GM21447 (cell line): ENCODE data around the gene GIT2.
A peak's percentile ranks its signal among the peaks of the same experiment; 100 is the strongest.
"Not testable (repeated sequence)": the region's sequence is repeated elsewhere in the genome, so short reads cannot be mapped to it uniquely, and the experiment has no call there.

Experiments
- ATAC-seq: cut with Tn5 transposase; IDR thresholded peaks from one replicate; pipeline ENCODE4 v1.9.1; 2021; ENCODE audit not compliant: unreplicated experiment

The GIT2 gene

DNA sequence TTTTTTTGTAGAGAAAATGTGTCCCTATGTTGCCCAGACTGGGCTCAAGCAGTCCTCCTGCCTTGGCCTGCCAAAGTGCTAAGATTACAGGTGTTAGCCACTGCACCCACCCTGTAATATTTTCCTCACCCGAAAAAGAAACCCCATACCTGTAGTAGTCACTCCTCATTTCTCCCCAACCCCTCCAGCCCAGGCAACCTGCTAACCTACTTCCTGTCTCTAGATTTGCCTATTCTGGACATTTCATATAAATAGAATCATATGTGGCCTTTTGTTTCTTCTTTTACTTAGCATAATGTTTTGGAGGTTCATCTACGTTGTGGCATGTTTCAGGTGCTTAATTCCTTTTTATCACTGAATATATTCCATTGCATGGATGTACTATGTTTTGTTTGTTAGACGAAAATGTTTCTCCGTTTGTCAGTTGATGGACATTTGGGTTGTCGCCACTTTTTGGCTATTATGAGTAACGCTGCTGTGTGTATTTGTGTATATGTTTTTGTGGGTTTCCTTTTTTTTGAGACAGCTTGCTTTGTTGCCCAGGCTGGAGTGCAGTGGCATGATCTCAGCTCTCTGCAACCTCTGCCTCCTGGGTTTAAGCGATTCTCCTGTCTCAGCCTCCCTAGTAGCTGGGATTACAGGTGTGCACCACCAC is 9.3 kb upstream of the GIT2 start:
- ATAC-seq: peak; percentile 70

DNA sequence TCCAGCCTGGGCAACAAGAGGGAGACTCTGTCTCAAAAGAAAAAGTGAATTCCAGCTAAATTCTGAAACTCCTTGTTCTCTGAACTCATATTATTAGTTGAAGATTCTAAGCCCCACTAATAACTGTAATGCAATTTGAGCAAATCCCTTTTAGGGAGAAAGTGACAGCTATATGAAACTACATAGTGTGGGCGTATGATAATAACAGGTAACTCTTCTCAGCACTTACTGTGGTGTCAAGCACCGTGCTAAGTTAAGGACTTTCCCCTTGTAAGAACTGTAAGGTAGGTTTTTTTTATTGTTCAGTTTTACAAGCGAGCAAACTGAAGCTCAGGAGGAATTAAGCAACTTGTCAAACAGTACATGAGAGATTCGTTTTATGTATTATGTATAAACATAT is 8.4 kb upstream of the GIT2 start:
- peak; percentile 50 for ATAC-seq

DNA sequence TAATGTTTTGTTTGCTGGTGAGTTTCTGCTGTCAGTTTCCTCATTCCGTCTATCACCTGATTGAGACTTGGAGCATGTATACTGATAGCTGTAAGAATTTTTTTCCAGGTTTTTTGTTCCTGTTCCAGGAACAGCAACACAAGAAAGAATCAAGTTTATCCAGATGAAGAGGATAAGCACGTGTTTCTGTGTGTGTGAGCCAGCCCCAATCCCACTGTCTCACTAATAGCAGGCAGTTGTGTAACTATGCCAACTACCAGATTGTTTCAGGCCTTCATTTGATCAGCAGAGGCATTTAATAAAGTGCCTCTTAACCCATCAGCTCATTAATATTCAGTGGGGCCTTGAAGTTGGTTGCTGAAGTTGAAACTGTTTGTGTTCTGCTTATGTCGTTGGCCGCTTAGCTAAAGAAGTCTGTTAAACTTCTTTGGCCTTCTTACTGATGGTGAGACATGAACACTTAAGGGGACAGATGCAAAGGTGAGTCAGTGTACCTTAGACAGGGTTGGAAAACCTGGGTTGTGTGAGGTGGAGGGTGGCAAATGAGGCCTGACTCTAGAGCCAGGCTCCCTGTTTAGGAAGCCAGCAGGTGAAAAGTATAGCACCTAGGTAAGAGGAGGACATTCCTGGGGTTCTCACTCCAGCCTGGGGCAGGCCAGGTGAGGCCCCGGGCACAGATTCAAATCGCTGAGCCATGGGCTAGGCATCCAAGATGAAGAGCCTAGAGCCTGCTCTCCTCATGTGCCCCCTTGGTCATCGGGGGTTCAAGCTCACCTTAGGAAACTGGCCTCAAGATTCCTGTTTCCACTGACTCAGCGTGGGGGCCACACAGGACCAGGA is 6.7 kb upstream of the GIT2 start:
- no peak for ATAC-seq

DNA sequence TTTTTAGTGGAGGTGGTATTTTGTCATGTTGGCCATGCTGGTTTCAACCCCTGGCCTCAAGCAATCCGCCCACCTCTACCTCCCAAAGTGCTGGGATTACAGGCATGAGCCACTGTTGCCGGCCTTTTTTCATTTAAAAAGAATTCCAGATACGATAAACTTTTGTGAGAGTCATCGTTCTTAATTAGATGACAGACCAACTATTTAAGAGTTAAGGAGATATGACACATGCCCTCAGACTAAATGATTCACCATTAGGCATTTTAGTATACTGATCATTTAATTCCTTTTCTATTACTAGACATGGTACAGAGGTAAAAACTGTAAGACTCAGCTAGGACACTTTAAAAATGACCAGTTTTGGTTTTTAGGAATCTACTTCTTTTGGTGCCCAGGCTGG is 5.4 kb upstream of the GIT2 start:
- ATAC-seq: no peak

DNA sequence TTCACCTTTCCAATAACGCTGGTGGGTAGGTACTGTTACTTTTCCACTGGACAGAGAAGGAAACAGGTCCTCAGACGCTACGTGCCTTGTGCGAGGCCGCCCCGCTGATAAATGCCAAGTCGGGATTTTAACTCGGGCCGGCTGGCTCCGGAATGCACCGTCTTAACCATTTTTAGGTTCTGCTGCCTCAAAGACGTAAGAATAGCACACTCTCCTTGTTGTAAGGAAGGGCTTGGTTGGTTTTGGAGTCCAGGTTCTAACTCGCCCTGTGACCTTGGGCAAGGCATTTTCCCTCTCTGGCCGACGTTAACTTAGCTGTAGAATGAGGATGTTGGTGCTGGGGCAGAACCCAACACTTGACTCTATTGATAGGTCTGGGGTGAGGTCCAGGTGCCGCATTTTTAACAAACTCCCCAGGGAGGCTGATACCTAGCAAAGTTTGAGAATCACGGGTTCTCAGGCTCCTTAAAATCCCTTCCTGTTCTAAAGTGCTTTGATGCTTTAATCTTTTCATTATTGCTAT is 3.9 kb upstream of the GIT2 start:
- no peak for ATAC-seq

DNA sequence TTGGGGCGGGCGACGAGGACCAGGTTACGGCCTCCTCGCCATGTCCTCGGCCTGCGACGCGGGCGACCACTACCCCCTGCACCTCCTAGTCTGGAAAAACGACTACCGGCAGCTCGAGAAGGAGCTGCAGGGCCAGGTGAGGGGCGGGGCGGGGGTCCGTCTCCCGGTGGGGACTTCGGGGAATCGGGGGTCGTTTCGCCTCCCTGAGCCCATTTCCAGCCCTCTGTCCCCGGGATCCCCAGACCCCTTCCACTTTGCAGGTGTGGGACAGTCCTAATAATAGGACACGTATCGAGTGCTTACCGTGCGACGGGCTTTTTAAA is 3.4 kb upstream of the GIT2 start:
- no peak for ATAC-seq

DNA sequence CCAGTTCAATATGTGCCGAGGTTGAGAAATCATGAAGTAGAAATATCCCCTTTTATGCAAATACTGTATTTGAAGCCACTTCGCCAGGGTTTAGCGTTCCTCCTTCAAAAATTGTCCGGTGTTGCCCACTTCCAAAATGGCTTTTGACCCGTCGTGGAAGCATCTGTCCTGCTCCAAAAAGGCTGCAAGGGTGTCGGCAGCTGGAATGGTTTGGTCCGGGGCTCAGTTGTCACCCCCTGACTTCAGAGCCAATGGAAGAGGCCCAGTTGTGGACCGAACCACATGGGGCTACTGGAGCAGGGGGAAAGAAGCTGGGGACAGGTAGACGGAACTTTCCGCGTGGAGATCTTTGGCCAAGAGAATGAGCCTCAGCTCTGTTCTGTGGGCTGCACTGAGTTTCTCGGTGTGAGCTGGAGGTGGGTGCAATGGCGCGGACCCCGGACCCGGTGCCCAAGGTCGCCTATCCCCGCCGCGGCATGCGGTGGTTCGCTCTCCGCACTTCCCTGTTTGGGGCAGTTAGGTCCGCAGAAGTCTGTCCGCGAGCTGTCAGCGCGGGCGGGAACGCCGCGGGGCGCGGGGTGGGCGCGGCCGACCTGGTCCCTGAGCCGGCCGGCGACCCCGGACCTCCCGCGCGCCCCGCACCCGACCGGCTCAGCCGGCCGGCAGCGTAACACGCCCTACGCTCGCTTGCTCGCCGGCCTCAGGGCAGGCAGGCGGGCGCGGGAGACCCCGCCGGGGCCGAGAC is 2.9 kb upstream of the GIT2 start, which contains the start of gene ANKRD13A:
TSS of gene ANKRD13A (plus strand) at position 527 of the 745 bp plus-strand sequence. CDS start 259 bp downstream, outside the sequence.
- ATAC-seq: peak; percentile 47

DNA sequence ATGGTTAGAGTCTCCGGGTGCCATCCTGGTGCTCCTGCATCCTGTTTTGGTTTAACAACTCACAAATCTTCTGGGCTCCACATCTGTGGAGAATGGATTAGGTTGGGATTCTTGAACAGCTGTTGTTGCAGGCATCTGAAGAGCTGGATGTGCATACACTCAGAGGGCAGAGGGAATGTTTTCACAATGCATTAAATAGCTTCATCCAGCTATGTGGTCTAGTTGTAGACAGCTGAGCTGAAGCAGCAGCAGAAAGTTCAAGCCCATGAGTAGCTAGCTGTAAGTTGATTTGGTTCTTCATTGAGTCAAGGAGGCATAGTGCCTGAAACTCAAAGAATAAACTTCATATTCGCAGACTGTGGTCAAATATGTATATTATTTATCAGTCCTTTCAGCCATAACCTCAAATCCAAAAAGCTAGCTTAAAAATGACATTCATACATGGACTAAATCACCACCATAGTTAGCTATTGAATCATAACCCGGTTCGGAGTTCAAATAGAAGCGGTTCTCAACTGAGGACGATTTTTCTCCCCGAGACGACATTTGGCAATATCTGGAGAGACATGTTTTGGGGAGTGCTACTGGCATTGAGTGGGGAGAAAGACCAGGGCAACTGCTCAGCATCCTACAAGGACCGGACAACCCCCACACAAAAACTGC is 2.2 kb upstream of the GIT2 start:
- ATAC-seq: no peak

DNA sequence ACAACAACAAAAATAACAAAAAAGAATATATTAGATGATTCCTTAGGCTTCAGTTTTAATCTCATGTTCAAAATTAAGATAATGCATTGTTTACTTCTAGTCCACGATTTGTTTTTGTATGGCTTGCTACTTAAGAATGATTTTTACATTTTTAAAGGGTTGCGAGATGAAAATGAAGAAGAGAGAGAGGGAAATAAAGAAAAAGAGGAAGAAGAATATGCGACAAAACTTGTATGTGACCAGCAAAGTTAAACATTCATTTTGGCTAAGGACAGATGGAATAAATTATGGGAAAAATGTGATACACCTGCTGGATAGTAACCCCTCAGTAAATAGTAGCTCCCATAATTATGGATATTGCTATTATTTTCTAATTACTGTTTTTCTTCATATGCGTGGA is 1.2 kb upstream of the GIT2 start:
- no peak for ATAC-seq

DNA sequence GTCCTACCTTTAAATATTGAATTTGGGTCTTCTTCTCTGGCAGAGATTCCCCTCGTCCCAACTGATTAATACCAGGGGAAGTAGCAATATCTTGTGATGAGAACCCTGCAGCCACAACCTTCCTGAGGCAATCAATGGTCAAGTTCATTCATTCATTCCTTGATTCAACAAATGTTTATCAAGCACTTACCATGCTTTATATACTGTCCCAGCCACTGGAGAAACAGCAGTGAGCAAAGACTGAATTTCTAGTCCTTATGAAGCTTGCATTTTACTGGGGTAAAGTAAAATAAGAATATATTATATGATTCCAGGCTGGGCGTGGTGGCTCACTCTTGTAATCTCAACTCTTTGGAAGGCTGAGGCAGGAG is 300 bp upstream of the GIT2 start:
- ATAC-seq: no peak

DNA sequence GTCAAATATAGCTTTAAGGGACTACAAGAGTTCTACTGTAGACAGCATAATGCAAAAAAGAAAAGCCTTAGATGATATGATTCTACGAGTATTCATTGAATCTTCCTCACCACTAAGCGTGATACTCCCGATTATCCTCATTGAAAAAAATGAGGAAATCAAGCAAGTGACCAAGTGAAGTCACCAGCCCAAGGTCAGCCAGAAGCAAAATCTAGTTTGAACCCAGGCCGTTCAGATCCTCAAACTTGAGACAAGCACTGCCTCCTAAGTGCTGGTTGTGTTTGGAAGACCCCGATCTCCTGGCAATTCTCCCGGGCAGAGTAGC is 845 bp downstream of the GIT2 start:
- ATAC-seq: no peak

DNA sequence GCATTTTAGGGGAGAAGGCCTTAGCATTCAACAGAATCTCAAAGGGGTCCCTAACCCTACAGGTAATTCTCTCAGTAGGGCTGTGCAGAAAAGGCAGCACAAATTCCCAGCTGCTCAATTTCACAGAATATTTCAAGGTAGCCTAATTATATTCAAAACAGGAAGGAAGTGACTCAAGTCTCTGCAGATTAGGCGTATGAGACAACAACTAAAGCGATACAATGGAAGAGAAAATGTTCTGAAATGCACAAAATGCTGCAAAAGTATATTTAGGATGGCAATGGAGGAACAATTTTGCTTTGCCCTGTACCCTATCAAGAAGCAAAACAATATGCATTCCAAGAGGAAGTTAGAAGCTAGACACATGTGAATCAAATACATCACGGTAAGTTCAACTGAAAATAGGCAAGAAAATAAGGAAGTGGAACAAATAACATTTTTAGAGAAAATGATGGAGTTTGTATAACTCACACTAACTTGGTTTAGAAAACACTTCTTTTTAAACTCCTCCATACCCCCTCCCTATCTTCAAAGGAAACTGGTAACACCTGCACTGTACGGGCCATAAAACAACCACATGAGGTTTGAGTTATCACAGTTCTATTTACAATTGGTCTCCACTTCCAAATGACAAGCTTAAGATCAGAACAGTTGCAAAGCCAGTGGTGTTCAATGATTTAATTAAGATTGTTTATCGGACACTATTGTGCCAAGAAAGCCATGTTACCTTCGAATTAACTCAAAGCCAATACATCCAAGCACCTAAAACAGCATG is 1.6 kb downstream of the GIT2 start:
- no peak for ATAC-seq

DNA sequence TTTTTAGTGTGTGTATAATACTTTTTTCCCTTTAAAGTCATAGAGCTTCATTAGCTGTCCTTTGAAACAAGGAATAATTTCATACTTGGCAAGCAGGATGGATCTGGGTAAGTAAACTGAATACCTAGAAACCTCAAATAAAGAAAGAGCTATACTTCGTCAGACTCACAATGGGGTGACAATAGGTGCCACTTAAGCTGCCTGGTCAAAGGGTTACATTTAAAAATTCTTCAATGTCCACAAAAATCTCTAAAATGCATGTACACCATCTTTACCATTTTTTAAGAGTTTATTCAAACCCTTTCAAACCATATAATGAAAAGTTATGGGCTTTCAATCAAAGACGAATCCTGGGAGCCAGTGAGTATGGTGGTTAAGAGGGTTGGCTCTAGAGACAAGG is 3.1 kb downstream of the GIT2 start:
- no peak for ATAC-seq

DNA sequence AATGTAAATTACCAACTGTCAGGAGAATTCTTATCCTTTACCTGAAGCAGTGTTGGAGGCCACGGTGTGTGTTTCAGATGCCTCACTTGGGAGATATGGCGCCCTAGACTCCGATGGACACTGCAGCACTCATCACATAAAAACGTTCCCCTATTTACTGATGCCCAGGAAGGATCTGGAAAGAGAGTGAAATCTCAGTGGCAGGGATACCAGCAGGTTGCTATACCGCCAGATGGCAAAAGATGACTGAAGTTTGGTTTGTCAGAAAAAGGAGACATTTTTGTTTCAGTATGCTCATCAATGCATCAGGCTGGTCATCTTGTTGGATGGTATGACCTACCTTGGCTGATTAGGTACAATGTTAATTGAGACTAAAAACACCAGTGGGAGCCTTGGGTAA is 4.6 kb downstream of the GIT2 start:
- no peak for ATAC-seq

DNA sequence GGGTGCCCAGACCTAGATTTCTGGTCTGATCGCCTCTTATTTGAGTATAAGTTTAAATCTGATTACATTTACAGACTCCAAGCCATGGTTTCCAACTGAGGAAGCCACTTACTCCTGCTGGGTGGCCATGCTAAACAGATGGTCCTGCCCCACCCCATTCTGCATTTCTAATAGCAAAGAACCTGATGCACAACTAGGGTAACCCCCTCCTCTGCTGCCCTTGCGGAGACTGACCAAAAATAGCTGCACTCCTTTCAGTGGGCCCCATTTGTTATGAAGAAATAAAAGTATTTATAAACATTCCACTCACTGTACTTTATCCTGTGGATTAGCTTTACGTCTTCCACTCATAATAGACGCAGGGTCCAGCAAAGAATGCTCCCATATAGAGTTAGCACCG is 6.8 kb downstream of the GIT2 start:
- ATAC-seq: no peak

DNA sequence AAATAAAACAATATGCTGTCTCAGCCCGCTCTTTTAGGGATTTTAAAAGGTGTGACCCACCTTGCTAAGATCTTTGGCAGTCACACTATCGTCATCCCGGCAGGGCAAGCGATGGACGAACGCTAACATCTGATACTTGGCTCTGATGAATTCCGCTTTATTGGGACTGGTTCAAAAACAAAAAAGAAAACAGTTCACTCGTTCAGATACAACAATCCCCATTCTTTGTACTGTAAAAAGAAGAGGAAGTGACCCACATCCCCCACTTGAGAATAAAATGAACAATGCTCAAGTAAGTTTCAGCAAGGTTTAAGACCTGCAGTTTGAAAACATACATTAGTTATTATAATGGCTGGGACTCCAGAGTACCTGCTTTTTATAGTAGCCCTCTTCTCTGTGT is 7.3 kb downstream of the GIT2 start:
- ATAC-seq: no peak

DNA sequence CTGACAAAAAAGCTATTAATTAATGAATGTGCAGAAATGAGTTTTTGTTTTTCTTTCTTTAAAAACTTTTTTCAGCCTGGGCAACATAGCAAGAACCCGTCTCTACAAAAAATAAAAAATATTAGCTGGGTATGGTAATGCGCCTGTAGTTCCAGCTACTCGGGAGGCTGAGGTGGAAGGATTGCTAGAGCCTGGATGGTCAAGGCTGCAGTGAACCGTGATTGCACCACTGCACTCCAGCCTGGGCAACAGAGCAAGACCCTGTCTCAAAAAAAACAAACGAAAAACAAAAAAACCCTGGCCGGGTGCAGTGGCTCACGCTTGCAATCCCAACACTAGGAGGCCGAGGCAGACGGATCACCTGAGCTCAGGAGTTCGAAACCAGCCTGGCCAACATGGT is 7.9 kb downstream of the GIT2 start:
- no peak for ATAC-seq

DNA sequence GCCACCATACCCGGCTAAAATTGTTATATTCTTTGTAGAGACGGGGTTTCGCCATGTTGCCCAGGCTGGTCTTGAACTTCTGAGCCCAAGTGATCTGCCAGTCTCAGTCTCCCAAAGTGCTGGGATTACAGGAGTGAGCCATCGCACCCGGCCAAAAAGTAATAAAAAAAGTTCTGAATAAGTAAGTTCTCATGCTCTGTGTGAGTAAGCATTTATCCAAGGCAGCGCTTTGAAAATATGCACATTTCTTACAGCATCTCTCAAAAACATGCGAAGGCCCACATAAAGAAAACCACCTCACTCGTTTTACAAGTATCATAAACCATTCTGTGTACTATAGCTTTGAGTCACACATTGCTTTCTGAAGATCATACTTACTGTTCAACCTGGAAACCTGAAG is 8.6 kb downstream of the GIT2 start:
- no peak for ATAC-seq

DNA sequence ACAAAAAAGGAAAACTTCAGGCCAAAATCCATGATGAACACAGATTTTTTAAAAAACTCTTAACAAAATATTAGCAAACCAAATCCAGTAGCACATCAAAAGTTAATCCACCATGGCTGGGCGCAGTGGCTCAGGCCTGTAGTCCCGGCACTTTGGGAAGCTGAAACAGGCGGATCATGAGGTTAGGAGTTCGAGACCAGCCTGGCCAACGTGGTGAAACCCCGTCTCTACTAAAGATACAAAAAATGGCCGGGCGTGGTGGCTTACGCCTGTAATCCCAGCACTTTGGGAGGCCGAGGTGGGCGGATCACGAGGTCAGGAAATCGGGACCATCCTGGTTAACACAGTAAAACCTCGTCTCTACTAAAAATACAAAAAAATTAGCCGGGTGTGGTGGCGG is 9.9 kb downstream of the GIT2 start:
- not testable (repeated sequence) for ATAC-seq

DNA sequence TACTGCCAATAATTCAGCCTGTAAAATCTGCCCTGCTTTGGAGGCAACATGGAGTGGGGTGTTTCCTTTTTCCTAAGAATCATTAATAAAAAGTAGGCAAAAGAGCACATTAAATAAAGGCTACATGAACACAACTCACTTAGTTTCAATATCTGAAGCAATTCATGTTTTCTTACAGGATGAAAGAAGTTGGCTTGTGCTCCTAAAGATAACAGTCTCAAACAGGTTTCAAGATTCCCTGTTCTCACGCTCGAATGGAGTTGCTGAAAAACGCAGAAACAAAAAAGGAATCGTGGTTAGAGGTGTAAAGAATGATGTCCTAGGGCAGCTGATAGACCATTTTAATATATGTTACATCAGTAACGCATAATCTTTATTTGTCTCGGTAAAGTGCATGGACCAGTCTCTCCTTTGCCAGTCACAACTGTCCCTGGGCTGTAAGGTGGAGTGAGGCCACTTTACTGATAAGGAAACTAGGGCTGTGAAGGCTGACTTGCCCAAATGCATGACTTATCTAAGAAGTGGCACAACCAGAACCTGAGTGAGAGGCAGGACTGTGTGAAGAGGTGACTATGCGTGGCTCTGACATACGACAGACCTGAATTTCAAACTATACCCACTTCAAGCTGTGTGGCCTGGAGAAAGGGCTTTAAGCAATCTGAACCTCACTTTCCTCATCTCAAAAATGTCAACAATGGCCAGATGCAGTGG is 12.6 kb downstream of the GIT2 start:
- no peak for ATAC-seq
